Lung (tissue), 12 donors: ENCODE results near the gene EFCC1. TPM values are rescaled to one million over a fixed set of nuclear protein-coding genes. Genes with fewer than 3 reads are reported as not detected.

Experiments
- ATAC-seq: fragments of 200-7000 bp; cut with Tn5 transposase; one replicate; pipeline ENCODE4 v1.9.1; 2020; ENCODE audit warnings: moderate number of reproducible peaks; ENCODE audit not compliant: insufficient read depth, low FRiP score
- DNase-seq, 3 donors: peaks; one replicate each; pipeline ENCODE4 v3.0.0-alpha.2; 2013 to 2017
- H3K27ac ChIP-seq, 2 donors: one replicate each; pipeline ENCODE4 v1.5.1; 2013; ENCODE audit warnings: mild to moderate bottlenecking in 2 of 2, moderate library complexity in 2 of 2, control low read depth in 1 of 2, inconsistent platforms in 1 of 2, low read depth in 1 of 2, low read length in 1 of 2
- H3K27me3 ChIP-seq, 3 donors: one replicate each; pipeline ENCODE4 v1.5.1; 2013; ENCODE audit warnings: low read length in 2 of 3; ENCODE audit not compliant: control insufficient read depth in 3 of 3, insufficient read depth in 3 of 3
- H3K36me3 ChIP-seq, 4 donors: one replicate each; pipeline ENCODE4 v1.5.1; 2013; ENCODE audit warnings: low read length in 4 of 4, mild to moderate bottlenecking in 1 of 4, moderate library complexity in 1 of 4; ENCODE audit not compliant: control insufficient read depth in 4 of 4, insufficient read depth in 4 of 4
- H3K4me1 ChIP-seq, 5 donors: one replicate each; pipeline ENCODE4 v1.5.1; 2013; ENCODE audit warnings: low read length in 5 of 5, mild to moderate bottlenecking in 2 of 5, moderate library complexity in 1 of 5; ENCODE audit not compliant: control insufficient read depth in 5 of 5, insufficient read depth in 5 of 5
- H3K4me3 ChIP-seq: one replicate; pipeline ENCODE4 v1.5.1; 2013; ENCODE audit warnings: mild to moderate bottlenecking, control low read depth, moderate library complexity
- H3K9ac ChIP-seq, 2 donors: one replicate each; pipeline ENCODE4 v1.5.1; 2013; ENCODE audit warnings: low read length in 2 of 2, control low read depth in 1 of 2; ENCODE audit not compliant: insufficient read depth in 1 of 2
- H3K9me3 ChIP-seq, 4 donors: one replicate each; pipeline ENCODE4 v1.5.1; 2013; ENCODE audit warnings: low read length in 3 of 4, mild to moderate bottlenecking in 1 of 4, moderate library complexity in 1 of 4; ENCODE audit not compliant: control insufficient read depth in 4 of 4, insufficient read depth in 3 of 4
- CTCF ChIP-seq: IDR thresholded peaks from 2 replicates; pipeline ENCODE4 v1.5.1; 2012; ENCODE audit warnings: mild to moderate bottlenecking; ENCODE audit errors: control extremely low read depth, extremely low read depth
- whole genome bisulfite sequencing, 2 donors: extraction: QIAGEN DNeasy Blood & Tissue Kit; methylation state at CpG; one replicate each; pipeline ENCODE4 v1.1.7; 2013; 5-methylcytosine and 5-hydroxymethylcytosine counted together
- polyA plus RNA-seq, 2 donors: library from polyadenylated mRNA; stranded (reverse); fragments of 200-250 nt; gene quantifications; one replicate each; pipeline ENCODE4 v1.2.1, GENCODE V29; 2013
- total RNA-seq, 2 donors: library from RNA; depleted of rRNA in 1 of 2; stranded (reverse); fragments of >200 nt in 1 of 2; gene quantifications; one replicate each; pipeline ENCODE4 v1.2.1, GENCODE V29; 2014 to 2021
- donor health status: control.
- donor health status: control.
- donor health status: Bipolar disorder and iron deficiency.
- donor health status: healthy.
- donor health status: DM: yes; HTN: yes; CAD: no.

EFCC1 gene
- total and polyA plus RNA-seq, 4 donors: 3.2 to 10.0 (median 6.3) TPM

- Histone ChIP-seq H3K9ac (no peak overlapping the region), H3K27me3 (no peaks in the 10 kb centered on the region), H3K36me3 (no peaks in the 10 kb centered on the region), H3K27ac (no peak overlapping the region), H3K9me3 (no peaks in the 10 kb centered on the region), H3K4me3 (no peak overlapping the region), H3K4me1 (peaks cover 0 to 4% (median 0%) of the 10 kb centered on the region in 5 donors)
- WGBS, 2 donors: 87 to 88% methylated on average over 3 of the region's 3 CpGs
- DNase-seq: no peak
- ATAC-seq: no peak
- TF ChIP-seq CTCF: no peak
These were observed 35.3 kb upstream of the EFCC1 start for GRCh38 chr3:128965818-128966217.

GRCh38 chr3:128967748-128968355, 33.3 kb upstream of the EFCC1 start:
- DNase-seq (no peak), ATAC-seq (no peak)
- H3K9me3 ChIP-seq: no peaks in the 10 kb centered on the region
- H3K36me3 ChIP-seq: no peaks in the 10 kb centered on the region
- H3K4me3 ChIP-seq: no peak overlapping the region
- 71 to 74% methylated on average over 6 of the region's 6 CpGs for WGBS, 2 donors
- no peak overlapping the region for H3K27ac ChIP-seq
- no peak for TF ChIP-seq CTCF
- peaks cover 0 to 17% (median 2%) of the 10 kb centered on the region in 5 donors for H3K4me1 ChIP-seq
- no peaks in the 10 kb centered on the region for H3K27me3 ChIP-seq
- no peak overlapping the region for H3K9ac ChIP-seq

- no peak overlapping the region for H3K9ac ChIP-seq
- H3K27me3 ChIP-seq: no peaks in the 10 kb centered on the region
- peak; percentile 87 for TF ChIP-seq CTCF
- no peak overlapping the region for H3K4me3 ChIP-seq
- 12 to 16% methylated on average over 12 of the region's 12 CpGs for WGBS, 2 donors
- ATAC-seq: peak; percentile 45
- H3K9me3 ChIP-seq: no peaks in the 10 kb centered on the region
- no peak overlapping the region for H3K27ac ChIP-seq
- H3K4me1 ChIP-seq: peaks cover 0 to 20% (median 2%) of the 10 kb centered on the region in 5 donors
- H3K36me3 ChIP-seq: no peaks in the 10 kb centered on the region
- peak; percentile 74 to 78 (median 75) for DNase-seq
These were observed 30.9 kb upstream of the EFCC1 start for GRCh38 chr3:128969993-128970739.
